SK-N-SH treated with all-trans-retinoic acid at 6 μM for 48 hours (cell line): ENCODE data around the gene POU4F1.

ENCODE experiments used
- ATAC-seq: fragments of 200-7000 bp; cut with Tn5 transposase; 3 replicates; pipeline ENCODE4 v1.9.1; 2020; ENCODE audit warnings: mild to moderate bottlenecking, moderate library complexity
- ARNTL ChIP-seq: fragments of 450-650 bp; formaldehyde crosslinking; IDR thresholded peaks from 2 replicates; pipeline ENCODE4 v1.5.0; 2020; ENCODE audit warnings: low read depth, mild to moderate bottlenecking, moderate library complexity, borderline replicate concordance
- BACH2 ChIP-seq: fragments of 250-450 bp; sonication (Bioruptor Pico); IDR thresholded peaks from 2 replicates; pipeline ENCODE4 v1.9.0; 2021; ENCODE audit warnings: mild to moderate bottlenecking, borderline replicate concordance
- CSDC2 ChIP-seq: fragments of 250-450 bp; sonication (Bioruptor Pico); IDR thresholded peaks from 2 replicates; pipeline ENCODE4 v1.5.0; 2020; ENCODE audit warnings: mild to moderate bottlenecking, moderate library complexity
- ESRRG ChIP-seq: fragments of 250-450 bp; sonication (Bioruptor Pico); IDR thresholded peaks from 2 replicates; pipeline ENCODE4 v1.6.1; 2021; ENCODE audit warnings: mild to moderate bottlenecking
- GLIS3 ChIP-seq: fragments of 250-450 bp; sonication (Bioruptor Pico); IDR thresholded peaks from 2 replicates; pipeline ENCODE4 v1.5.0; 2020; ENCODE audit warnings: mild to moderate bottlenecking, moderate library complexity
- ISL1 ChIP-seq: fragments of 250-450 bp; sonication (Bioruptor Pico); IDR thresholded peaks from 2 replicates; pipeline ENCODE4 v2.1.2; 2022; ENCODE audit warnings: mild to moderate bottlenecking, moderate library complexity
- PPARA ChIP-seq: fragments of 250-450 bp; sonication (Bioruptor Pico); IDR thresholded peaks from 2 replicates; pipeline ENCODE4 v1.5.0; 2020; ENCODE audit warnings: mild to moderate bottlenecking, borderline replicate concordance
- RARB ChIP-seq: fragments of 250-450 bp; sonication (Bioruptor Pico); IDR thresholded peaks from 2 replicates; pipeline ENCODE4 v1.8.0; 2021; ENCODE audit warnings: mild to moderate bottlenecking, moderate library complexity
- SNAI2 ChIP-seq: fragments of 250-450 bp; sonication (Bioruptor Pico); IDR thresholded peaks from 2 replicates; pipeline ENCODE4 v1.5.0; 2020; ENCODE audit warnings: mild to moderate bottlenecking, moderate library complexity
- TCF4 ChIP-seq: fragments of 250-450 bp; sonication (Bioruptor Pico); IDR thresholded peaks from 2 replicates; pipeline ENCODE4 v1.8.0; 2021; ENCODE audit warnings: mild to moderate bottlenecking, moderate library complexity, borderline replicate concordance
- TOX ChIP-seq: fragments of 250-450 bp; sonication (Bioruptor Pico); IDR thresholded peaks from 2 replicates; pipeline ENCODE4 v1.8.0; 2021; ENCODE audit warnings: mild to moderate bottlenecking, moderate library complexity, borderline replicate concordance
- ZC3H10 ChIP-seq: fragments of 250-450 bp; sonication (Bioruptor Pico); IDR thresholded peaks from 2 replicates; pipeline ENCODE4 v1.5.1; 2021; ENCODE audit warnings: mild to moderate bottlenecking, moderate library complexity
- ZFP3 ChIP-seq: fragments of 250-450 bp; sonication (Bioruptor Pico); IDR thresholded peaks from 2 replicates; pipeline ENCODE4 v1.5.0; 2020; ENCODE audit warnings: mild to moderate bottlenecking, moderate library complexity
- ZFP30 ChIP-seq: fragments of 450-650 bp; formaldehyde crosslinking; IDR thresholded peaks from 2 replicates; pipeline ENCODE4 v1.5.0; 2022; ENCODE audit warnings: mild to moderate bottlenecking, moderate library complexity
- ZNF565 ChIP-seq: fragments of 450-650 bp; formaldehyde crosslinking; conservative IDR thresholded peaks from 2 replicates; pipeline ENCODE4 v1.5.0; 2020; ENCODE audit warnings: low read depth, mild to moderate bottlenecking, moderate library complexity
- ZNF8 ChIP-seq: fragments of 450-650 bp; formaldehyde crosslinking; IDR thresholded peaks from 2 replicates; pipeline ENCODE4 v1.5.0; 2020; ENCODE audit warnings: mild to moderate bottlenecking, moderate library complexity
- TF ChIP-seq, protein P1 (sequence below): fragments of 250-450 bp; sonication (Bioruptor Pico); IDR thresholded peaks from 2 replicates; pipeline ENCODE4 v1.5.0; 2020; ENCODE audit warnings: mild to moderate bottlenecking, moderate library complexity
- TF ChIP-seq, protein P2 (sequence below): fragments of 250-450 bp; sonication (Bioruptor Pico); IDR thresholded peaks from 2 replicates; pipeline ENCODE4 v1.8.0; 2021; ENCODE audit warnings: low read depth, mild to moderate bottlenecking, moderate library complexity, borderline replicate concordance
- TF ChIP-seq, protein P3 (sequence below): fragments of 250-450 bp; sonication (Bioruptor Pico); IDR thresholded peaks from 2 replicates; pipeline ENCODE4 v1.5.1; 2021; ENCODE audit warnings: mild to moderate bottlenecking, moderate library complexity
- TF ChIP-seq, protein P4 (sequence below): fragments of 250-450 bp; sonication (Bioruptor Pico); IDR thresholded peaks from 2 replicates; pipeline ENCODE4 v1.8.0; 2020; ENCODE audit warnings: mild to moderate bottlenecking, moderate library complexity, borderline replicate concordance
- TF ChIP-seq, protein P5 (sequence below): fragments of 250-450 bp; sonication (Bioruptor Pico); IDR thresholded peaks from 2 replicates; pipeline ENCODE4 v1.5.1; 2020; ENCODE audit warnings: low read depth, mild to moderate bottlenecking, moderate library complexity

POU4F1 gene

DNA sequence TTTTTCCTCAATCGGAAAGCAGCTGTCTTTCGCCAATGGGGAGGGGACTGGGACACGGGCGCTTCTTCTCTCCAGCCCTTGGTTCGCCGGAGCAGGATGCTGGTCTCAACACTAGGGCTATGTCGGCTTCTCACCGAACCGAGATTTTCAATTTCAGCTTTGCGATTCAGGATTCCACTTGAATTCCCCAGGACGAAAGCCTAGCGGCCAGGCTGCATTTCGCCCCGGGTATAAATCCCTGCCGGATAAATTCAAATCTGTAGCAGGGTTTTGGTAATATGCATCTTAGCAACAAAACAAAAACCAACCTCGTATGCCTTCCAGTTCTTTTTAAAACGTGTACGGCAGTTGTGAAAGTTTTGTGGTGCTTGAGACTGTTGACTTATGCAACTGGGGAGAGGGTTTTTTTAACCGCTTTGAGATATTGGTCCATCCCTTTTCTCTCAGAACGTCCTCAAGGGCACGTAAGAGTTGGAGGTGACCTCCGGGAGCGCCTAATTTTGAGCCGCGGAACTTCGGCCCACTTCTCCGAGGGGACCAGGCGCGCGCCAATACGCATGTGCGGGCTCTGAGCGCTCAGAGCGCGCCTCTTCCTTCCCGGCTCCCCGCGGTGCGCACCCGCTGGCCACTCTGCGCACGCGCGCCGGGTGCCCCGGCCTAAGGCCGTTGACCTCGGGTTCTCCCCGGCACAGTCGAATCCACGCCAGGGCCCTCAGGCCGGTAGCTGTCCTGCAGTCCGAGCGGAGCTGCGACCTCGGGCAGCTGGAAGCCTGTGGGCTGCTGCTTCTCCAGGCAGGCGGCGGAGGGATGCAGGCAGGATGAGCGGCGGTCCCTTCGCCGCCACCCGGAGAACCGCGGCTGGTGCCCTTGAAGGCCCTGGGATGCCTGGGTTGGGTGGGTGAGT is 7.6 kb downstream of the POU4F1 start:
- peak; percentile 80 for ATAC-seq
- no peak for TF ChIP-seq PPARA

DNA sequence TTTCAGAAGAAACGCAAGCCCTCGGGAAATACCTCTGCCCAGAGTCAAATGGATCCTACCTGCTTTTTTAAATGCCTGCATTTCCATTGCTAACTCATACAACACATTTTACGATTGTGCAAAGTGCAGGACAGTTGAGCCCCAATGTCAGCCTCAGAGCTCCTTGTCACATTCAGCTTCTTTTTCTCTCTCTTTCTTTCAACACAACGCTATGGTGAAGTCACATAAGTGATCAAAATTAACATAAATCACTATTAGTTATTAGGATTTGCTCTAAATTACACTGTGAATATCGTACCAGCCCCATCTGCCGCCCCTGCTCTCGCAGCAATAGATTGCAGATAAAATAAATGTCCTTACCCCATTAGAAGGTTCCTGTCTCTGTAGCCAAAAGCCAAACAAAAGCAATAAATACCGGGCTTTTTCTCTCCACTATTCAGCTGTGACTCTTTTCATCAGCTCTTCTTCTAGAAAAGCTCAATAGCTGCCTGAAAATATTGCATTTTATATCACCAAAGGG is 8.8 kb downstream of the POU4F1 start:
- TF ChIP-seq BACH2 (CRISPR knock-in tag) (no peak), GLIS3 (CRISPR knock-in tag) (no peak), ZNF565 (CRISPR knock-in tag) (no peak), ARNTL (CRISPR knock-in tag) (no peak), ISL1 (CRISPR knock-in tag) (no peak), ESRRG (no peak), TOX (CRISPR knock-in tag) (no peak), ZFP3 (no peak), ZFP30 (CRISPR knock-in tag) (no peak), ZNF8 (CRISPR knock-in tag) (no peak), CSDC2 (no peak), PPARA (no peak), SNAI2 (CRISPR knock-in tag) (no peak), RARB (CRISPR knock-in tag) (no peak), TCF4 (CRISPR knock-in tag) (no peak)
- TF ChIP-seq, protein P1, sequence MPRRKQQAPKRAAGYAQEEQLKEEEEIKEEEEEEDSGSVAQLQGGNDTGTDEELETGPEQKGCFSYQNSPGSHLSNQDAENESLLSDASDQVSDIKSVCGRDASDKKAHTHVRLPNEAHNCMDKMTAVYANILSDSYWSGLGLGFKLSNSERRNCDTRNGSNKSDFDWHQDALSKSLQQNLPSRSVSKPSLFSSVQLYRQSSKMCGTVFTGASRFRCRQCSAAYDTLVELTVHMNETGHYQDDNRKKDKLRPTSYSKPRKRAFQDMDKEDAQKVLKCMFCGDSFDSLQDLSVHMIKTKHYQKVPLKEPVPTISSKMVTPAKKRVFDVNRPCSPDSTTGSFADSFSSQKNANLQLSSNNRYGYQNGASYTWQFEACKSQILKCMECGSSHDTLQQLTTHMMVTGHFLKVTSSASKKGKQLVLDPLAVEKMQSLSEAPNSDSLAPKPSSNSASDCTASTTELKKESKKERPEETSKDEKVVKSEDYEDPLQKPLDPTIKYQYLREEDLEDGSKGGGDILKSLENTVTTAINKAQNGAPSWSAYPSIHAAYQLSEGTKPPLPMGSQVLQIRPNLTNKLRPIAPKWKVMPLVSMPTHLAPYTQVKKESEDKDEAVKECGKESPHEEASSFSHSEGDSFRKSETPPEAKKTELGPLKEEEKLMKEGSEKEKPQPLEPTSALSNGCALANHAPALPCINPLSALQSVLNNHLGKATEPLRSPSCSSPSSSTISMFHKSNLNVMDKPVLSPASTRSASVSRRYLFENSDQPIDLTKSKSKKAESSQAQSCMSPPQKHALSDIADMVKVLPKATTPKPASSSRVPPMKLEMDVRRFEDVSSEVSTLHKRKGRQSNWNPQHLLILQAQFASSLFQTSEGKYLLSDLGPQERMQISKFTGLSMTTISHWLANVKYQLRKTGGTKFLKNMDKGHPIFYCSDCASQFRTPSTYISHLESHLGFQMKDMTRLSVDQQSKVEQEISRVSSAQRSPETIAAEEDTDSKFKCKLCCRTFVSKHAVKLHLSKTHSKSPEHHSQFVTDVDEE (CRISPR knock-in tag), result no peak
- TF ChIP-seq, protein P2, sequence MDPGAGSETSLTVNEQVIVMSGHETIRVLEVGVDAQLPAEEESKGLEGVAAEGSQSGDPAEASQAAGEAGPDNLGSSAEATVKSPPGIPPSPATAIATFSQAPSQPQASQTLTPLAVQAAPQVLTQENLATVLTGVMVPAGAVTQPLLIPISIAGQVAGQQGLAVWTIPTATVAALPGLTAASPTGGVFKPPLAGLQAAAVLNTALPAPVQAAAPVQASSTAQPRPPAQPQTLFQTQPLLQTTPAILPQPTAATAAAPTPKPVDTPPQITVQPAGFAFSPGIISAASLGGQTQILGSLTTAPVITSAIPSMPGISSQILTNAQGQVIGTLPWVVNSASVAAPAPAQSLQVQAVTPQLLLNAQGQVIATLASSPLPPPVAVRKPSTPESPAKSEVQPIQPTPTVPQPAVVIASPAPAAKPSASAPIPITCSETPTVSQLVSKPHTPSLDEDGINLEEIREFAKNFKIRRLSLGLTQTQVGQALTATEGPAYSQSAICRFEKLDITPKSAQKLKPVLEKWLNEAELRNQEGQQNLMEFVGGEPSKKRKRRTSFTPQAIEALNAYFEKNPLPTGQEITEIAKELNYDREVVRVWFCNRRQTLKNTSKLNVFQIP (CRISPR knock-in tag), result no peak
- TF ChIP-seq, protein P3, sequence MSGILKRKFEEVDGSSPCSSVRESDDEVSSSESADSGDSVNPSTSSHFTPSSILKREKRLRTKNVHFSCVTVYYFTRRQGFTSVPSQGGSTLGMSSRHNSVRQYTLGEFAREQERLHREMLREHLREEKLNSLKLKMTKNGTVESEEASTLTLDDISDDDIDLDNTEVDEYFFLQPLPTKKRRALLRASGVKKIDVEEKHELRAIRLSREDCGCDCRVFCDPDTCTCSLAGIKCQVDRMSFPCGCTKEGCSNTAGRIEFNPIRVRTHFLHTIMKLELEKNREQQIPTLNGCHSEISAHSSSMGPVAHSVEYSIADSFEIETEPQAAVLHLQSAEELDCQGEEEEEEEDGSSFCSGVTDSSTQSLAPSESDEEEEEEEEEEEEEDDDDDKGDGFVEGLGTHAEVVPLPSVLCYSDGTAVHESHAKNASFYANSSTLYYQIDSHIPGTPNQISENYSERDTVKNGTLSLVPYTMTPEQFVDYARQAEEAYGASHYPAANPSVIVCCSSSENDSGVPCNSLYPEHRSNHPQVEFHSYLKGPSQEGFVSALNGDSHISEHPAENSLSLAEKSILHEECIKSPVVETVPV (CRISPR knock-in tag), result no peak
- TF ChIP-seq, protein P4, sequence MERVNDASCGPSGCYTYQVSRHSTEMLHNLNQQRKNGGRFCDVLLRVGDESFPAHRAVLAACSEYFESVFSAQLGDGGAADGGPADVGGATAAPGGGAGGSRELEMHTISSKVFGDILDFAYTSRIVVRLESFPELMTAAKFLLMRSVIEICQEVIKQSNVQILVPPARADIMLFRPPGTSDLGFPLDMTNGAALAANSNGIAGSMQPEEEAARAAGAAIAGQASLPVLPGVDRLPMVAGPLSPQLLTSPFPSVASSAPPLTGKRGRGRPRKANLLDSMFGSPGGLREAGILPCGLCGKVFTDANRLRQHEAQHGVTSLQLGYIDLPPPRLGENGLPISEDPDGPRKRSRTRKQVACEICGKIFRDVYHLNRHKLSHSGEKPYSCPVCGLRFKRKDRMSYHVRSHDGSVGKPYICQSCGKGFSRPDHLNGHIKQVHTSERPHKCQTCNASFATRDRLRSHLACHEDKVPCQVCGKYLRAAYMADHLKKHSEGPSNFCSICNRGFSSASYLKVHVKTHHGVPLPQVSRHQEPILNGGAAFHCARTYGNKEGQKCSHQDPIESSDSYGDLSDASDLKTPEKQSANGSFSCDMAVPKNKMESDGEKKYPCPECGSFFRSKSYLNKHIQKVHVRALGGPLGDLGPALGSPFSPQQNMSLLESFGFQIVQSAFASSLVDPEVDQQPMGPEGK, result no peak
- no peak for ATAC-seq

DNA sequence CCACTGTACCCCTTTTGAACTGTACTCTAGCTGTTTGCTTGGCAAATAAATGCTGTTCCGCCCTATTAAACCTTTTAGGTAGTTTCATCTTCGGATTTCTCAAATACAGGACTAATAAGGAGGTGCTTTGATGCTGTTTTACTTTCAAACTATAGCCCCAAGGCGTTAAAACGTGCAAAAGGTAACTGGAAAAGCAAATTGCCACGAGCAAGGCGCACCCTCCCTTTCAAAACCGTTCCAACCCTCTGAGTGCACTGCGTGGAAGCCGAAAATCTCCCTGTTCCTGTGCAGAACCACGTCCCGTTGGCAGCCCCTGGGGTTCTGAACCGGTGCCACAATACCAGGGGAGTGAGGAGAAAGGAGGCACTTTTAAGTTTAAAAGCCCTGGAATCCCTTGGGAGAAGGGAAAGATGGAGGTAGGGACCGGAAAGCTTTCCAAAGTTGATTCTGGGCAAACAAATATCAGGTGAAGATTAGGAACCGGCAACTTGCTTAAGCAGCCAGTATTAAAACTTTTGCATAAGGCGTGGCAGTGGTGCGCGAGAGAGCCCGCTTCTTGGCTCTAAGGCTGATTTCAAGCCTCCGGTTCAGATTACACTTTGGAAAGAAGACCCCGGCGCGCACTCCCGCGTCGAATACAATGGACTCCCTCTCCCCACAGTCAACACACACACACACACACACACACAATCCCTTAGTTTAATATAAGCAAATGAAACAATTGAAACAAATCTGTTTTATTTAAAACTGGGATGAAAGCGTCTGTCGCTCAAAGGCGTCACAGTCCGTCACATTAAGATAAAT is 9.5 kb downstream of the POU4F1 start:
- ATAC-seq, result no peak
- TF ChIP-seq CSDC2, result no peak
- TF ChIP-seq RARB (CRISPR knock-in tag), result no peak
- no peak for TF ChIP-seq BACH2 (CRISPR knock-in tag)
- no peak for TF ChIP-seq ZC3H10 (CRISPR knock-in tag)
- no peak for TF ChIP-seq ISL1 (CRISPR knock-in tag)
- TF ChIP-seq, protein P4, result no peak
- no peak for TF ChIP-seq SNAI2 (CRISPR knock-in tag)
- TF ChIP-seq ZFP3, result no peak
- TF ChIP-seq TOX (CRISPR knock-in tag), result no peak
- no peak for TF ChIP-seq TCF4 (CRISPR knock-in tag)
- TF ChIP-seq ZNF565 (CRISPR knock-in tag), result no peak
- TF ChIP-seq, protein P5, sequence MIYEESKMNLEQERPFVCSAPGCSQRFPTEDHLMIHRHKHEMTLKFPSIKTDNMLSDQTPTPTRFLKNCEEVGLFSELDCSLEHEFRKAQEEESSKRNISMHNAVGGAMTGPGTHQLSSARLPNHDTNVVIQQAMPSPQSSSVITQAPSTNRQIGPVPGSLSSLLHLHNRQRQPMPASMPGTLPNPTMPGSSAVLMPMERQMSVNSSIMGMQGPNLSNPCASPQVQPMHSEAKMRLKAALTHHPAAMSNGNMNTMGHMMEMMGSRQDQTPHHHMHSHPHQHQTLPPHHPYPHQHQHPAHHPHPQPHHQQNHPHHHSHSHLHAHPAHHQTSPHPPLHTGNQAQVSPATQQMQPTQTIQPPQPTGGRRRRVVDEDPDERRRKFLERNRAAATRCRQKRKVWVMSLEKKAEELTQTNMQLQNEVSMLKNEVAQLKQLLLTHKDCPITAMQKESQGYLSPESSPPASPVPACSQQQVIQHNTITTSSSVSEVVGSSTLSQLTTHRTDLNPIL, result no peak
